Activated T-cell treated with anti-CD3 and anti-CD28 coated beads, Interleukin-2, amount 50 U/mL, for 1 hour (primary cell): ENCODE measurements around the gene GARIN5B.

Experiments used
- DNase-seq: peaks from one replicate; pipeline ENCODE4 v3.0.0-alpha.2; 2020

GARIN5B gene

GRCh38 chr19:55319785-55320184 is 43.3 kb downstream of the GARIN5B start:
- no peak for DNase-seq

GRCh38 chr19:55316646-55317045 is 46.4 kb downstream of the GARIN5B start:
- no peak for DNase-seq

- DNase-seq = no peak
Observed at GRCh38 chr19:55315956-55316525, 47.0 kb downstream of the GARIN5B start.

- DNase-seq = no peak
Observed at GRCh38 chr19:55314396-55314795, 48.7 kb downstream of the GARIN5B start.

GRCh38 chr19:55312621-55313512 is 50.2 kb downstream of the GARIN5B start:
- DNase-seq = no peak

- DNase-seq = no peak
Observed at GRCh38 chr19:55311797-55312196, 51.3 kb downstream of the GARIN5B start.

- no peak for DNase-seq
Observed at GRCh38 chr19:55311397-55311796, 51.7 kb downstream of the GARIN5B start.

- no peak for DNase-seq
Observed at GRCh38 chr19:55310498-55310897, 52.6 kb downstream of the GARIN5B start.

GRCh38 chr19:55309448-55309847 is 53.6 kb downstream of the GARIN5B start:
- DNase-seq = no peak

- DNase-seq = no peak
Observed at GRCh38 chr19:55308281-55308680, 54.8 kb downstream of the GARIN5B start.

GRCh38 chr19:55306712-55307111 is 56.3 kb downstream of the GARIN5B start:
- DNase-seq = no peak

- no peak for DNase-seq
Observed at GRCh38 chr19:55305983-55306562, 57.0 kb downstream of the GARIN5B start.

- DNase-seq = peak; percentile 64
Observed at GRCh38 chr19:55305491-55305890, 57.6 kb downstream of the GARIN5B start.

- no peak for DNase-seq
Observed at GRCh38 chr19:55304980-55305379, 58.1 kb downstream of the GARIN5B start.
